Transverse colon (tissue), 4 donors: ENCODE measurements around the gene EIF2AK3.

Experiments used
- POLR2A ChIP-seq: fragments of 450-650 bp; IDR thresholded peaks from one replicate; pipeline ENCODE4 v1.6.1; 2016; ENCODE audit warnings: antibody characterized with exemption, mild to moderate bottlenecking, moderate library complexity
- POLR2AphosphoS5 ChIP-seq, 3 donors: sonication (generic); formaldehyde crosslinking; IDR thresholded peaks; one replicate each; pipeline ENCODE4 v1.6.1; 2016; ENCODE audit warnings: antibody characterized with exemption in 3 of 3
- TF ChIP-seq, protein P1 (sequence below), 5 experiments: fragments of 200-600 bp in 3 of 5; fragments of 450-650 bp in 2 of 5; sonication (generic) in 3 of 5; IDR thresholded peaks; 1 replicate in 2 of 5; 2 replicates in 3 of 5; pipeline ENCODE4 v1.5.1; 2016 to 2017; ENCODE audit warnings: antibody characterized with exemption in 5 of 5, inconsistent platforms in 3 of 5, mild to moderate bottlenecking in 2 of 5, moderate library complexity in 1 of 5

DNA sequence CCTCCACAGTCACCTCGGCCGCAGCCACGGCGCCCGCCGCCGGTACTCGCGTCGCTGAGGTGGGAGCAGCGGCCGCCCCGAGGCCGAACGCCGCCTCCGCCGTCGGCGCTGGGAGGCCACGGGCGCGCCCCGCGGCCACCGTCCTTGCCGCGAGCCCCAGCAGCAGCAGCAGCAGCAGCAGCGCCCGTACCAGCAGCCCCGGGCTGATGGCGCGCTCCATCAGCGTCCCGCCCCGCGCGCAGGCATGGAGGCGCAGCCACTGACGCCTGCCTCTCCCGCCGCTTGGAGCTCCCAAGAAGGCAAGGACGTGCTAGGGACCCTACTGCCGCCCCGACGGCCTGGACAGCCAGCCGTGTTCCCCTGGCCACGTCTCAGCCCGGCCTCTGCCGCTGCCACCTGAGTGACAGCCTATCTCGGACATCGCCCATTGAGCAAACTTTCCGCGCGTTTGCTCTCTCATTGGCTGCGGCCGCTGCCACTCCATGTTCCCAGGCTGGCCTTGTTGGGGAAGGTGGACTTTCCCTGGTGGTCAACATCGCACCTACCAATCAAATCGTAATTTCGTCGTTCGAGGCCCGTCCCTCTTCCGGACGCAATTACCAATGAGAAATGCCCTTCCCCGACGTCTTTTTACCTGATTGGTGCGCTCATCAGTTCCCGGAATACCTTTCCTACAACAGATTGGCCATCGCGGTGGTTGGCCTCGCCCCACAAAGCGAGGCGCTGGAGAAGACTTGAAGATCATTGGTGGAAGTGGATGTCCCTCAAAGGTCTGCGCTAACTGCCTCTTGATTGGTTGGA is at the start of gene EIF2AK3:
- TF ChIP-seq, protein P1, sequence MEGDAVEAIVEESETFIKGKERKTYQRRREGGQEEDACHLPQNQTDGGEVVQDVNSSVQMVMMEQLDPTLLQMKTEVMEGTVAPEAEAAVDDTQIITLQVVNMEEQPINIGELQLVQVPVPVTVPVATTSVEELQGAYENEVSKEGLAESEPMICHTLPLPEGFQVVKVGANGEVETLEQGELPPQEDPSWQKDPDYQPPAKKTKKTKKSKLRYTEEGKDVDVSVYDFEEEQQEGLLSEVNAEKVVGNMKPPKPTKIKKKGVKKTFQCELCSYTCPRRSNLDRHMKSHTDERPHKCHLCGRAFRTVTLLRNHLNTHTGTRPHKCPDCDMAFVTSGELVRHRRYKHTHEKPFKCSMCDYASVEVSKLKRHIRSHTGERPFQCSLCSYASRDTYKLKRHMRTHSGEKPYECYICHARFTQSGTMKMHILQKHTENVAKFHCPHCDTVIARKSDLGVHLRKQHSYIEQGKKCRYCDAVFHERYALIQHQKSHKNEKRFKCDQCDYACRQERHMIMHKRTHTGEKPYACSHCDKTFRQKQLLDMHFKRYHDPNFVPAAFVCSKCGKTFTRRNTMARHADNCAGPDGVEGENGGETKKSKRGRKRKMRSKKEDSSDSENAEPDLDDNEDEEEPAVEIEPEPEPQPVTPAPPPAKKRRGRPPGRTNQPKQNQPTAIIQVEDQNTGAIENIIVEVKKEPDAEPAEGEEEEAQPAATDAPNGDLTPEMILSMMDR (IDR thresholded peaks at IDR 0.05) = peak in 3 of 5 experiments; percentile 7 to 59 (median 23)
- TF ChIP-seq POLR2AphosphoS5 (IDR thresholded peaks at IDR 0.05) (peak; percentile 98 to 99 (median 99)), POLR2A (peak; percentile 98)
